Middle frontal gyrus (tissue), 1 donor: ENCODE measurements around the gene TRAPPC2L.

Experiments used
- DNase-seq: peaks from one replicate; pipeline ENCODE4 v3.0.0-alpha.2; 2015; ENCODE audit warnings: low spot score; ENCODE audit errors: extremely low spot score

TRAPPC2L gene

DNA sequence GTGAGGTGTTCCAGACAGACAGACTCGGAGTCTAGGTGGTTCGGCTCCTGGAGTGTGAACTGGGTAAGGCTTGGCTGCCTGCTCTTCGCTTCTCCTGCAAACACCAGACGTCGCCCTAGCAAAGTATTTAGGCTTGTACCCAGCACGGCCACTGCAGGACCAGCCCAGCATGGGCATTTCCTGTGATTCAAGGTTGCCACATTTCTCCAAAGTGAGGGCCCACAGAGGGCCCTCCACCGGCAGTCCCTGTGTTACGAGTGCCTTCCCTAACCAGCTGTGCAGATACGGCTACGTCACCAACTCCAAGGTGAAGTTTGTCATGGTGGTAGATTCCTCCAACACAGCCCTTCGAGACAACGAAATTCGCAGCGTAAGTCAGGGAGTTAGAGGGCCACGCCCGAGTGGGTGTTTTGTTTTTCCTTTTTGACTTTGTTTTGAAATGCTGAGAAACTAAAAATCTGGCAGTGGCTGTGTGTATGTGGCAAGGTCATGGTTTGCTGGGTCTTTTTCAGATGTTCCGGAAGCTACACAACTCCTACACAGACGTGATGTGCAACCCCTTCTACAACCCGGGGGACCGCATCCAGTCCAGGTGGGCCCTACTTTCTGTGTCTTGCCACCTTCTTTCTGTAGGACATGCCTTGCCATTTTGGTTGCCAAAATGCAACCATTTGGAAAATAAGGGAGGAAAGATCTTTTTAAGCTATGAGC is 2.6 kb downstream of the TRAPPC2L start:
- DNase-seq = no peak

DNA sequence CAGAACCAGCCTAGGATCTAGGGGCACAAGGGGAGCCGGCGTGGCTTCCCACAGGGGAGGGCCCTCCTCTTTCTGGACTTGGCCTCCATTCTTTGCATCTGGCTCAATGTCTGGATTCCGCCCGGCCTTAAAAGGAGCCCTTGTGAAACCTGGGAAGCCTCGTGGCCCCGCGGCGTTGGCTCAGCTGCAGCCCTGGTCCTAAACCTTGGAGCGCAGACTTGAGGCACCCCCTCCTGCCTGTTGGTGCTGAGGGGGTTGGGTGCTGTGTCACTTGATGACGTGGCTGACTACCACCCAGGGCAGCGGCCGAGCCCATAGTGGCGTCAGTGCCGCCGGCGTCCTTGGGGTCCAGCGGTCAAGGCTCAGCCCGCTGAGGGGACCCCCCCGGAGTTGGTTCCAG is 4.4 kb downstream of the TRAPPC2L start:
- no peak for DNase-seq

DNA sequence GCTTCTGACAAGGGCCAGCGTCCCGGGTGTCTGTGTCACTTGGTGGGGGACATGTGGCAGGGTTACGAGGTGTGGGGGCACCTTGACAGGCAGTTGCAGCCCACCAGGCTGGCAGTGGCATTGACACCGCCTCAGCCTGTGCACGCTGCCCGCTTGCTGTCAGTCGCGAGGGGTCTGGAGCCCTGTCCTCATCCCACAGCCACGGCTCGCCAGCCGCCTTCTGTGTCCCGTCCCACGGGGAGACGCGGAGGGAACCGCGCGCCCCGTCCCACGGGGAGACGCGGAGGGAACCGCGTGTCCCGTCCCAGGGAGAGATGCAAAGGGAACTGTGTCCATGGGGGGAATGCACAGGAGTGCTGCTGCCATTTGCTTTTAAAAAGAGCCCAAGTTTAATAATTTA is 6.0 kb downstream of the TRAPPC2L start:
- no peak for DNase-seq

DNA sequence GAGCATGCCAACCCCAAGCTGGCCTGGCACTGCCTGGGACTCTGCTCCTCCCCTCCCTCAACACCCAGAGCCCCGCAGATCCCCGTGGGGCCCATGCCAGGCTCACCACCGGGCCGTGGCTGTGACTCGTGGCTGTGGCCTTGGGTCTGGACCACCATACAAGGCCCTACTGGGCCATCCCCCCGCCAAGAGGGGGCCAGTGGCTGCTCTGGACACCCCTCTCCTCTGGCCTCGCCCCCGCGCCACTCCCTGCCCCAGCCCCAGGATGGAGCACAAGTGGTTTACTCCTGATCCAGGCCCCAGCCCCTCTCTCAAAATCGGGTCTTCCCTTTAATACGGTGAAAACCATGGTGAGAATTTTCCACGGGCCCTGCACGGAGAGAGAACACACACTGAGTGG is 6.5 kb downstream of the TRAPPC2L start:
- DNase-seq = no peak

DNA sequence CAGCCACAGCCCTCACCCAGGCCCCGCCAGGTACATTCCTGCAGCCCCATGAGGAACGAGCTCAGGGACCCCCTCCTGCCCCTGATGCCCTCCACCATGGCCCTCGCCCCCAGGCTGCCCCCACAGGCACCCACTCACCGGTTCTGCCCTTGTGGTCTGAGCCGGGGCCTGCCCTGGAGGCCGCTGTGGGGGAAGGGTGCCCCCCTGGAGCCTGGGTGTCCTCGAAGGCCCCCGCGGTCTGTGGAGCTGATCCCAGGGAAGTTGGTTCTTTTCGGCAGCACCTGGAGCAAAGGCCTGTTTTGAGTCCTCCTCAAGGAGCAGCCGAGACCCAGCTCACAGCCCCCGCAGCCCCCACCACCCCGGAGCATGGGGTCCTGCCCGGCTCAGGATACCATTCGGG is 7.2 kb downstream of the TRAPPC2L start:
- DNase-seq = no peak

DNA sequence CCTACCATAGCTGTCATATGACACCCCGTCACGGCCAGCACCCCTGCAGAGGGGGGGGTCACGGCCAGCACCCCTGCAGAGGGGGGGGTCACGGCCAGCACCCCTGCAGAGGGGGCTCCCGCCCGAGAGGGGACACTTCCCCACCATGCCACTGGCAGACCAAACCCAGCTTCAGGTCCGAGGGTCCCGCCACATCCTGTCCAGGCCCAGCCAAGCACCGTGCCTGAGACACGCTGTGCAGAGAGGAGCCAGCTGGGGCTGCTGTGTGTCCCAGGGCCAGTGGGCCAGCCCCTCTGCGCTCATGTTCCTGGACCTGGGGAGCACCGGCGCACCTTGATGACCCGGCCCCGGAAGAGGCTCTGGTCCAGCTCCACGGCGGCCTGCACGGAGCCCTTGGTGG is 7.6 kb downstream of the TRAPPC2L start:
- no peak for DNase-seq

DNA sequence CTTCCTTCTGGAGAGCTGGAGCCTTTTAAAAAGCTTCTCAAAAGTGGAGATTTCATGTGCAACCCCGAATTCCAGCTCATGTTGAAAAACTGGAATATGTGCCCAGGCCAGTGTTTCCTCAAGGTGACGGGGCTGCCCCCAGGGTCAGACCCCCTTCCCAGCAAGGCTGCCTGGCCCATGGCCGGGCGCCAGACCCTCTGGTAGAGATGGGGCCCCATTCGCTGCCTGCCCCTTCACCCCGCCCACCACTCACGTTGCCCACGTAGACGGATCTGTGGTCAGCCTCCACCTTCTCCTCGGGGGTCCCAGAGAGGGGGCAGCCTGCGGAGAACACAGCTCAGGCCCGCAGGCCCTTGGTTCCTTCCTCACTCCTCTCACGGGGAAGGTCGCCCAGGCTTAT is 8.4 kb downstream of the TRAPPC2L start:
- DNase-seq = no peak

DNA sequence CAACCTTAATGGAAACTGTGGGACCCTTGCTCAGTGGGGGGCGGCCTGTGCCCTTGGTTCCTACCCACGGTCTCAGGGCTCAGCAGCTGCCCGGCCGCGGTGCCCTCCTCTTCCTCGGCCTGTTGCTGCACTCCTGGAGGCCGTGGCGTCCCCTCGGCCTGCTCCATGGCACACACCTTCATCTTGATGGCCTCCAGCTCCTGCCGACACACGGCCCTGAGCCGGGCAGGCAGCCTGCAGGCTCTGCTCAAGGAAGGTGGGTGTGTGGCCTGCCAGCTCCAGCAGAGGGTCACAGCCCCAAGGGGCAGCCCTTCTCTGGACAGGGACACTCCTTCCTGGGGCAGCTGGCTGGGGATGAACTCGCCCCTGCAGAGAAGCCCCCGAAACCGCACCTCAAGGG is 8.8 kb downstream of the TRAPPC2L start:
- DNase-seq = no peak

DNA sequence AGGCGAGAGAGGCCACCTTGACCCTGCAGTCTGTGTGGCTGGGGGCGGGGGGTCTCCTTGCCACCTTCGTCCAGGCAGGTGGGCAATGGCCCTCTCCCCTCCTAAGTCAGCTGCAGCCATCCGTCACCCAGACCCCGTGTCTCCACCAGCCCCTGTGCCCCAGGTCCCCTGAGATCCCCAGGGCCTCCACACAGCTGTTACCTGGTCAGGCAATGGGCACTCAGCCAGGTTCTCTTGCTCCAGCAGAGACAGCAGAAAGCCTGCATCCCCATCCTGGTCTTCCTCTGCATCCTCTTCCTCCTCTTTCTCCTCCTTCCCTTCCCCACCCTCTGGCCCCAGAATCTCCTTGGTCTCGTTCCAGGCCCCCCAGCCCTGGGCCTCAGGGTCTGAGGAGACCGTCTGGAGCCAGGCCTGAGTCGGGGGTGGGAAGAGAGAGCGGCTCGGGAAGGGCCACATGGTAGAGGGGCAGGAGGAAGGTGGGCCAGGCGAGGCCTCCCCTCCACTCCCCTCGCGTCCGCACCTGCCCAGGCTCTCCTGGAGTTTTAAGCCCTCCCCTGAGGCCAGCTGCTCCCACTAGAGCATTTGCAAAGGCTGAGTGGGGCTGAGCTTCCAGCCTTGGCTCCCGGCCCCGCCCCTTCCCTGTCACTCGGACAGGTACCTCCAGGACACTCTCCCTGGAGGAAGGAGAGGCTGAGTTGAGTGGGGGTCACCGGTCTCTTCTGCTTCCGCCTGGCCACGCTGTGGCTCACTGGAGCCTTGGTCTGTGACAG is 9.4 kb downstream of the TRAPPC2L start, which contains the start of gene PABPN1L:
TSS of gene PABPN1L (minus strand) at position 510 of the 770 bp plus-strand sequence. CDS start at position 456, 54 bp downstream.
- DNase-seq = no peak

DNA sequence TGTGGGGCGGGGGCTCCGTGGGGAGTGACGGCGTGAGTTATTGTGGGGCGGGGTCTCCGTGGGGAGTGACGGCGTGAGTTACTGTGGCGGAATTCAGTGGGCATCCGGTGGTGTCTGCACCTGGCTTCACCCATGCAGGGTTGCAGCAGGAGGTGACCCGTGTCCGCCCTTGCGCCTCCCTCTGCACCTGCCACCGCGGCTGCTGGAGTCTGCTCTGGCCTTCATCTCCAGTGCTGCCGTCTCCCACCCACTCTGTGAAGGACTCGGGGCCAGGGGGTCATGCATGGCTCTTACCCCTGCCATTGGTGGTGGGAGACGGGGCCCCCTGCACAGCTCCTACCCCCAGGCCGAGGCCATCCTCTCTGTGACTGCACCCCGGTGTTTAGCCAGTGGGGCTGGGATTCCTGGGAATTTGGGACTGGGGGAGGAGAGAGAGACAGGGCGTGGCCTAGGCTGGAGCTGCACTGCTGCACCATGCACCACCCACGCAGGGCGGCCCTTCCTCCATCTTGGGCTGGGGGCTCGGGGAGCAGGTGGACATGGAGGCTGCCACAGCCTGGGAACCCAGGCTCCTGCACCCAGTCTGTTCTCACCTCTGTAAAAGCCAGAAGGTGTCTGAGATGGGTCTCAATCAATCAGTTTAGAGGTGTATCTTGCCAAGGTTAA is 10.8 kb downstream of the TRAPPC2L start:
- DNase-seq = no peak

DNA sequence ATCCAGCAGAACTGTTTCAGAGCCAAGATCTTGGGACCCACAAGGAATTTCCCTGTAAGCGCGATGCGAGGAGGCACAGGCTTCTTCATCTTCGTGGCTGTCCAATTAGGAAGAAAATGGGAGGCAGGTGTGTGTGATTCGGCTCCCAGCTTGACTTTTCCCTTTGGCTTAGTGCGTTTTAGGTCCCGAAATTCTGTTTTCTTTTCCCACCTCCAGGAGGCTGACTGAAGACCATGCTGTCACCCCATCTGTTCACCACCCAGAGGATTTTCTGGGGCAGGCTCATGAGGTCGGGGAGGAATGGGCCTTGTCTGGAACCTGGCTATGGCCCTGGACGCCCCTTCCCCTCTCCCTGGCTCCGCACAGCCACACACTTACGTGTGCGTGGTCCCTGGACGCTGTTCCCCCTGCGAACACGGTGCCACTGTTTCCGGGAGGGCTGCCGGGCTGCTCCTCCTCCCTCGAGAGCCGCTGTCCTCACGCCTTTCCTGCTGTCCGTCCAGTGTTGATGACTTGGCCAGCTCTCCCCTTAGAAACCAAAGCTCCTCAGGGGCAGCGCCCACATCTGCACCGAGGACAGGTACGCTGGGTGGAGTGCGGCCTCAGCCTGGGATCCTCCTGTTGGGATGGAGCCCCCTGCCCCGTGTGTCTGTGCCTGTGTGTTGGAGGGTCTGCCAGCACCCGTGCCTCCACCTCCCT is 12.2 kb downstream of the TRAPPC2L start:
- no peak for DNase-seq

DNA sequence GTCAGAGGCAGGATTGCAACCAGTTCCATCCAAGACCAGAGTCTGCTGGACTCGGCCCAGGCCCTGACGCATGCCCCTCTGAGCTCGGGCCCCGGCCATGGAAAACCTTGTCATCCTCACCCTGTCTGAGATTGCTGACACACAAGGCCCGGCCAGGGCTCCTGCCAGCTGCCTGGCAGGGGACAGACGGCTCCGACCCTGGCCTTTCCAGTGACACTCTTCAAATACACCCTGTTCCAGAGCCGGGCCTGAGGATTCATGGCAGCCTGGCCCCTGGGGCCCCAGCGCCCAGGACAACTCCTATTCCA is 12.7 kb downstream of the TRAPPC2L start:
- DNase-seq = no peak

DNA sequence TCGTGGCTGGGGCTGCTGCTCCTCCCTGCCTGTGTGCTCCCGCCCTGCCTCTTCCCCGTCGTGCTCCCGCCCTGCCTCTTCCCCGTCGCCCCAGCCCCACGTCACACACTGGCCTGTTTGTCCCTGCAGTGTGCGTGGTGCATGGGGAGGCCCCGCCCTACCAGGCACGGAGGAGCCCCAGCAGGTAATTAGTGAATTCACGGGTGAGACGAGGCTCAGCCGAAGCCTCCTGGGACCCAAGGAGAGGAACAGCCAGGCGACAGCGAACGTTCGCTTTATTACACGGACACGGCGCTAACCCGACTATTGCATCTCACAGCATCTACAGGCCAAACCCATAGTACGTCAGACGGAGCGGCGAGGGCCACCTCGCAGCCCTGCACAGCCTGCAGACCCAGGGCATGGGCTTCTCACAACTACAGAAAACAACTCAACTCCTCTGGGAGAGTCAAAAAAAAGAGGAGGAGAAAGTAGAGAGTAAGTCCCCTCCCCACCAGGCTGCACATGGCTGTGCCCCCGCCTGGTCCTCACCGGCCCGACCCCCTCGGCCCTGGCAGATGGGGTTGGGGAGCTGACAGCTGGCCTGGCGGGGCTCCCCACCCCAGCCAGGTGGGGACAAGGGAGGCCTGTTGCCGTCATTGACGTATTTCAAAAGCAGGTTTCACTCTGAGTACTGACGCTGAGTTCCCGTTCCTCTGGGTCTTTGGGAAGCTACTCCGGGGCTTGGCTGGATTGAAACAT is 13.9 kb downstream of the TRAPPC2L start:
- DNase-seq = no peak

DNA sequence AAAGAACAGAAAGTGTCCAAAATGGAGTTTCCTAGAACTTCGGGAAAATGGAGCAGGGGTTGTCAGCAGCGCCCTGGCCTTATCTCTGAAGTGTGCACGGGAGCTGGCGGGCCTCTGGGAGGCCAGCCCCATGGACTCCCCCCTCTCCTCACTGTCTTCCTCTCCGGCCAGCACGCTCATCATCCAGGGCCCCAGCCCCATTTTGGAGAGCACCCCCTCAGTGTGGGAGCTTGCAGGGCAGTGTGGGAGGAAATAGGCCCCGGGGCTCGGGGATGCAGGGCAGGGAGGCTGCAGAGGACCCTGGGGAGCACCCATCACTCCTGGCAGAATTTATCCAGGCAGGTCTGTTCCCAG is 14.4 kb downstream of the TRAPPC2L start:
- no peak for DNase-seq

DNA sequence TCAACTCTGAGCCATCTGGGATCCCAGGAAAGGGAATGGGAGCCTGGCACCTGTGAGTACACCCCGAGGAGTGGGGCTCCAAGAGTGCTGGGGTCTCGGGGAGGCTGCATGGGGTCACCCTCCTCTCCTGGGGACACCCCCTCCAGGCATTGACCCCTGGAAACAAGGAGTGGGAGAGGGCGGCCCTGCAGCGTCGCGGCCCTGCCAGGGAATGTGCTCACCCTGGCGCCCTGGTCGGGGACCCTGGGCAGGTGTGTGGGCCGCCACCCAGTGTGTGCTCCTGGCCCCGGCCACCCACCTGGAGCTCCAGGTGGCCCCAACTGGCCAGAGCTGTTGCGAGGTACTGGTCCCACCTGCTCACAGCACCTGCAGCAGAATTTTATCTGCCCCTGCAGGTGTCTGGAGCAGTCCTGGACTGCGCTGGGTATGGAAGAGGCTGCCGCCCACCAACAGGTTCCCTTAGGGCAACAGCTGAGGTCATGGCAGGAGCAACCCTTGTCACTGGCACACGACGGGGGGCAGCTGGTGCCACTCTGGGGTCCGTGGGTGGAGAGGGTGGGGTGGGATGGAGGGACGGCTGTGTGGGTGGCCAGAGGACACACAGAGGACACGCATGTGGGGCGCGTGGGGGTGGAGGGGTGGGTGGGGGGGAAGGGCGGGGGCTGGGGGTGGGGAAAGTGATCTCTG is 14.9 kb downstream of the TRAPPC2L start:
- no peak for DNase-seq

DNA sequence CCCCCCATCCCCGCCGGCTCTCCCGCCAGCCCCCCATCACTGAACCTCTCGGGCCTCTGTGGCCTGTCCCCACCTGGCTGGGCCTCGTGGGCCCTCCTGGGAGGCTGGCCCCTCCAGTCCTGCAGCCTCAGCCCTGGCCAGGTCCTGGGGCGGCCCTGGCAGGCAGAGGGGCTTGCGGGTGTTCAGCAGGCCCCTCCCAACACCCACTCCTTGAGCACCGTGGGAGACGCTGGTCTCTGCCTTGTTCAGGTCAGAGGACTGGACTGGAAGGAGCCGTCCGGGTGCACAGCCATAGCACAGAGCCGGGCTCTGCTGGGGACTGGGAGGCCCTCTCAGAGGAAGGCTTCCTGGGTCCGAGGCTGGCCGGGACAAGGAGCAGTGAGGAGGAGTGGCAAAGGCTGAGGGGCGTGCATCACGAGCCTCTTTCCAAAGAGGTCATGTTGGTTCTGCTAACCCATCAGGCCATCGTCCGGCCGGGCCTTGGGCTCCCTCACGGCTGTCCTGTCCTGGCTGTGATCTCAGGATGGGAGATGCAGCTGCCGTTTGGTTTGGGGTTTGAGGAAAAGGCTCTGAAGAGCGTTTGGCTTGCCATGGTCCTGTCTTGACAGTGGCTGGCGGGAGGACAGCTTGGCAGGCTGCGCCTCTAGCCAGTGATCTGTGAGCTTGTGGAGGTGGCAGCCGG is 15.9 kb downstream of the TRAPPC2L start:
- DNase-seq = no peak

DNA sequence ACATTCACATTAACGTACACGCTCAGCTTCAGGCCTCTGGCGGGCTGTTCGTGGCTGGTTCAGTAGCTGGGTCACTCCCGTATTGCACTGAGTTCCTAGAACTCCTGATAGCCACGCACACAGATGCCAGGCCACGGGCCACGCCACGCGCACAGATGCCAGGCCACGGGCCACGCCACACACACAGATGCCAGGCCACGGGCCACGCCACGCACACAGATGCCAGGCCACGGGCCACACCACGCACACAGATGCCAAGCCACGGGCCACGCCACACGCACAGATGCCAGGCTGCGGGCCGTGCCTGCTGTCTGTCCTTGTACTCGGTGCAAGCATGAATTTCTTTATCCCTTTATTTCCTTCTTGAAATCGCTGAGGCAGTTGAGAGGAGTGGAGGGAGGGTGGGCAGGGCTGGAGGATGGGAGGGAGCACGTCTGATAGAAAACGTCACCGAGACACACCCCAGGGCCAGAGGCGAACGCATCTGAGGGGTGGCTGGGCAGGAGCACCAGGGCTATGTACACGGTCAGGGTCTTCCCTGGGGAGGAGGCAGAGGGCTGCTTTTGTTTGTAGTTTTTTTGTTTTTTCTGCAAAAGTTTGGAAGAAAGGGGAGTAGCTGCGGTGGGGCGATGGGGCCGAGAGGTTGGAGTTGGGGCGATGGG is 18.1 kb downstream of the TRAPPC2L start:
- DNase-seq = no peak

DNA sequence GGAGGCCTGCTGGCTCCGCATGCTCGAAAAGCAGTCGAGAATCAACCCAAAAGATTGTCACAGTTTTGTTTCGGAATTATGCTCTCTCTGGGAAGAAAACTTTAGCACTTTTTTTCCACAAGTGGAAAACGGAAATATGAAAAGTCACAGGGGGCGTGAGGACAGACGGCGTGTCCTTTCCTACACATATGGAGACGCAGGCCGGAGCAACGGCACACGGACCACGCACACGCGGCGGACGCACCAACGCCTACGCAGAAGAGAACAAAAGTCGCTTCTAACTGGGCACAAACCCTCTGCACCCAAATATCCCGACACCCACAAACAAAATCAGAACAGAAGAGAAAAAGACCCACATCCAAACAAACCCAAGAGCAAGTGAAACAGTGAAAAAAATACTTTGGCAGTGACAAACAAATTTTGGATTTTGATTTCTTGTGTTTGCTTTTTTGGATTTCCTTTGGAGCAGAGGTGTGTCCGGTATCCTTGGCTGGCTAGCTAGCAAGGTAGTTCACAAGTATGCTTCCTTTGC is 18.8 kb downstream of the TRAPPC2L start:
- DNase-seq = no peak

DNA sequence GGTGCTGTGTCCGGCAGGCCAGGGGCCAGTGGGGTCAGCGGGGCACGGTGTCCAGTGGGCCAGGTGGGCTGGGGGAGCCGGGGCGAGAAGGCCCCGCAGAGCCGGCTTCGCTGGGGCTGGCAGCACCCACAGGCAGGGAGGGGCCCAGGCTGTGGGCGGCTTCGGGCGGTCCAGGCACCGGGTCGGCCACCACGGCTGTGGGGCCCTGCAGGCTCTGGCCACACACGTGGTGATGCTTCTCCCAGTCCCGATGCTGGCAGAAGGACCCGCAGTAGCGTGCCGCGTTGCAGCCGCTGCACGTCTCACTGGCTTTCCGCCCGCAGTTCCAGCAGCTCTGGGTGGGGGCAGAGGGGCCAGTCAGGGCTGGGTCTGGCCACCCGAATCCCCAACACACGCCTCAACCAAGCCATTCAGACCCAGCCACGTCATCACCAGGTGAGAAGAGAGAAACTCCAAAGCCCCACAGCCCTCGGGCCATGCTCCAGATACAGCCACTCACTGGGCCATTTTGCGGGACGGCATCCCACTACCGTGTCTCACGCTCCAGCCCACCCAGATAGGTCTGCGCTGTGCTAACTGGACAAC is 20.1 kb downstream of the TRAPPC2L start:
- DNase-seq = no peak
